H9 (cell line): ENCODE results near the gene IDH3B. TPM values are rescaled to one million over a fixed set of nuclear protein-coding genes. Genes with fewer than 3 reads are reported as not detected.
"Not testable (repeated sequence)": the region's sequence is repeated elsewhere in the genome, so short reads cannot be mapped to it uniquely, and the experiment has no call there.

Experiments used
- DNase-seq: peaks from one replicate; pipeline ENCODE4 v3.0.0-alpha.2; 2017
- H2AFZ ChIP-seq: one replicate; pipeline ENCODE4 v1.6.1; 2013; ENCODE audit warnings: mild to moderate bottlenecking, low read length, control low read depth, moderate library complexity
- H2AK5ac ChIP-seq: 2 replicates; pipeline ENCODE4 v1.6.1; 2013; ENCODE audit warnings: low read length, control low read depth, mixed read lengths; ENCODE audit not compliant: insufficient read length
- H2BK120ac ChIP-seq: one replicate; pipeline ENCODE4 v1.6.1; 2013; ENCODE audit warnings: low read depth, mild to moderate bottlenecking, low read length, control low read depth, inconsistent platforms; ENCODE audit not compliant: poor library complexity, severe bottlenecking
- H2BK12ac ChIP-seq: 2 replicates; pipeline ENCODE4 v1.6.1; 2013; ENCODE audit warnings: low read length, control low read depth, mixed read lengths, low read depth; ENCODE audit not compliant: insufficient read length
- H2BK15ac ChIP-seq: 2 replicates; pipeline ENCODE4 v1.6.1; 2013; ENCODE audit warnings: low read depth, low read length, control low read depth
- H2BK20ac ChIP-seq: one replicate; pipeline ENCODE4 v1.6.1; 2013; ENCODE audit warnings: low read depth, mild to moderate bottlenecking, low read length, control low read depth, inconsistent platforms; ENCODE audit not compliant: poor library complexity, severe bottlenecking
- H2BK5ac ChIP-seq: 2 replicates; pipeline ENCODE4 v1.6.1; 2013; ENCODE audit warnings: low read length, control low read depth, mixed read lengths; ENCODE audit not compliant: insufficient read length
- H3K14ac ChIP-seq: 2 replicates; pipeline ENCODE4 v1.6.1; 2013; ENCODE audit warnings: low read length, control low read depth; ENCODE audit not compliant: insufficient read depth
- H3K18ac ChIP-seq: 2 replicates; pipeline ENCODE4 v1.6.1; 2013; ENCODE audit warnings: low read depth, mild to moderate bottlenecking, mixed read lengths, low read length, control low read depth; ENCODE audit not compliant: insufficient read length
- H3K23ac ChIP-seq: 2 replicates; pipeline ENCODE4 v1.6.1; 2013; ENCODE audit warnings: low read length, control low read depth, mixed read lengths, low read depth; ENCODE audit not compliant: insufficient read length
- H3K23me2 ChIP-seq: 2 replicates; pipeline ENCODE4 v1.6.1; 2013; ENCODE audit warnings: low read depth, mild to moderate bottlenecking, mixed read lengths, low read length, control low read depth; ENCODE audit not compliant: insufficient read length, poor library complexity, severe bottlenecking
- H3K27ac ChIP-seq: 2 replicates; pipeline ENCODE4 v1.5.1; 2013; ENCODE audit warnings: low read length, control low read depth, mixed read lengths, low read depth; ENCODE audit not compliant: insufficient read length
- H3K27me3 ChIP-seq: 2 replicates; pipeline ENCODE4 v1.6.1; 2013; ENCODE audit warnings: low read length, control low read depth, inconsistent platforms; ENCODE audit not compliant: insufficient read depth
- H3K4ac ChIP-seq: 2 replicates; pipeline ENCODE4 v1.6.1; 2013; ENCODE audit warnings: low read depth, mild to moderate bottlenecking, control low read depth, inconsistent platforms, low read length, moderate library complexity
- H3K4me1 ChIP-seq: 2 replicates; pipeline ENCODE4 v1.6.1; 2013; ENCODE audit warnings: low read length, control low read depth, inconsistent platforms; ENCODE audit not compliant: insufficient read depth
- H3K4me2 ChIP-seq: 2 replicates; pipeline ENCODE4 v1.6.1; 2013; ENCODE audit warnings: low read length, control low read depth, mixed read lengths; ENCODE audit not compliant: insufficient read length, insufficient read depth
- H3K56ac ChIP-seq: 2 replicates; pipeline ENCODE4 v1.6.1; 2013; ENCODE audit warnings: low read depth, mild to moderate bottlenecking, mixed read lengths, low read length, control low read depth; ENCODE audit not compliant: insufficient read length
- H3K79me1 ChIP-seq: 2 replicates; pipeline ENCODE4 v1.6.1; 2013; ENCODE audit warnings: low read depth, mild to moderate bottlenecking, moderate library complexity, low read length, control low read depth, inconsistent platforms; ENCODE audit not compliant: insufficient read depth, poor library complexity, severe bottlenecking
- H3K79me2 ChIP-seq: 2 replicates; pipeline ENCODE4 v1.6.1; 2013; ENCODE audit warnings: low read length, control low read depth, inconsistent platforms; ENCODE audit not compliant: insufficient read depth
- H3K9ac ChIP-seq: 2 replicates; pipeline ENCODE4 v1.6.1; 2013; ENCODE audit warnings: low read length, control low read depth, mixed read lengths; ENCODE audit not compliant: insufficient read length; ENCODE audit errors: extremely low read depth
- H3K9me3 ChIP-seq: one replicate; pipeline ENCODE4 v1.6.1; 2013; ENCODE audit warnings: low read depth, low read length, inconsistent platforms; ENCODE audit not compliant: control insufficient read depth
- H3T11ph ChIP-seq: one replicate; pipeline ENCODE4 v1.6.1; 2013; ENCODE audit warnings: mild to moderate bottlenecking, low read length, control low read depth, inconsistent platforms
- H4K20me1 ChIP-seq: one replicate; pipeline ENCODE4 v1.6.1; 2013; ENCODE audit not compliant: control insufficient read depth, insufficient read length, insufficient read depth
- H4K5ac ChIP-seq: 2 replicates; pipeline ENCODE4 v1.6.1; 2013; ENCODE audit warnings: low read depth, mild to moderate bottlenecking, mixed read lengths, low read length, control low read depth; ENCODE audit not compliant: insufficient read length
- H4K8ac ChIP-seq: replicated peaks from 2 replicates; pipeline ENCODE4 v1.6.1; 2013; ENCODE audit warnings: low read length, control low read depth, mixed read lengths, low read depth; ENCODE audit not compliant: insufficient read length
- H4K91ac ChIP-seq: 2 replicates; pipeline ENCODE4 v1.6.1; 2013; ENCODE audit warnings: low read depth, mild to moderate bottlenecking, moderate library complexity, mixed read lengths, low read length, control low read depth; ENCODE audit not compliant: insufficient read length
- H3K27ac Mint-ChIP-seq, 3 experiments: 2 replicates in 2 of 3; 3 replicates in 1 of 3; pipeline ENCODE4 v1.8.0; 2020 to 2021; ENCODE audit warnings: mixed read lengths in 3 of 3, mild to moderate bottlenecking in 1 of 3, moderate library complexity in 1 of 3
- H3K27me3 Mint-ChIP-seq: 2 replicates; pipeline ENCODE4 v1.8.0; 2021; ENCODE audit warnings: low read depth, mild to moderate bottlenecking, moderate library complexity, mixed read lengths
- H3K36me3 Mint-ChIP-seq, 3 experiments: 2 replicates in 2 of 3; 3 replicates in 1 of 3; pipeline ENCODE4 v1.8.0; 2020 to 2021; ENCODE audit warnings: low read depth in 3 of 3, mixed read lengths in 3 of 3; ENCODE audit not compliant: insufficient read depth in 1 of 3
- H3K4me1 Mint-ChIP-seq, 2 experiments: 2 replicates each; pipeline ENCODE4 v1.8.0; 2020; ENCODE audit warnings: mixed read lengths in 2 of 2
- H3K4me3 Mint-ChIP-seq, 2 experiments: 2 replicates in 1 of 2; 3 replicates in 1 of 2; pipeline ENCODE4 v1.8.0; 2020 to 2021; ENCODE audit warnings: mild to moderate bottlenecking in 2 of 2, mixed read lengths in 2 of 2, moderate library complexity in 1 of 2
- H3K9me3 Mint-ChIP-seq, 2 experiments: 2 replicates in 1 of 2; 3 replicates in 1 of 2; pipeline ENCODE4 v1.8.0; 2020; ENCODE audit warnings: mild to moderate bottlenecking in 2 of 2, mixed read lengths in 2 of 2, moderate library complexity in 1 of 2
- CTCF ChIP-seq: fragments of 200-600 bp; sonication (generic); conservative IDR thresholded peaks from 3 replicates; pipeline ENCODE4 v1.8.0; 2021; ENCODE audit warnings: antibody characterized with exemption, mild to moderate bottlenecking
- WGBS: extraction: QIAGEN DNeasy Blood & Tissue Kit; methylation state at CpG from one replicate; pipeline ENCODE4 v1.1.7; 2013; ENCODE audit warnings: missing lambda C conversion rate, low lambda C conversion rate, mixed read lengths; ENCODE audit not compliant: insufficient read length; ENCODE audit errors: extremely low coverage; 5-methylcytosine and 5-hydroxymethylcytosine counted together
- total RNA-seq: library from RNA; stranded (reverse); gene quantifications from 2 replicates; pipeline ENCODE4 v1.2.1, GENCODE V29; 2021

Gene IDH3B
- total RNA-seq, 1 experiment from 2014 or later = 114 TPM

GRCh38 chr20:2696646-2697045, 32.6 kb upstream of the IDH3B start:
- no peak overlapping the region for H3K27ac Mint-ChIP-seq
- no peak overlapping the region for H3K18ac ChIP-seq
- no peaks in the 10 kb centered on the region for H3K79me2 ChIP-seq
- no CpG with 5 or more reads among the region's 9 CpGs for WGBS
- H4K8ac ChIP-seq = no peak overlapping the region
- peaks cover 2 to 3% of the 10 kb centered on the region in 2 experiments for H3K9me3 Mint-ChIP-seq
- no peak overlapping the region for H4K91ac ChIP-seq
- H3K14ac ChIP-seq = no peak overlapping the region; the same call in 1 of the 2 replicates
- H3K36me3 Mint-ChIP-seq = peaks cover 0 to 5% (median 0%) of the 10 kb centered on the region in 3 experiments; a peak in 1 of 7 replicates
- H3K23ac ChIP-seq = no peak overlapping the region
- H3K79me1 ChIP-seq = no peaks in the 10 kb centered on the region
- no peak overlapping the region for H4K5ac ChIP-seq
- no peak overlapping the region for H2AK5ac ChIP-seq
- no peaks in the 10 kb centered on the region for H3K23me2 ChIP-seq
- no peak overlapping the region for H2BK15ac ChIP-seq
- no peak overlapping the region for H3K27ac ChIP-seq
- H3K4me1 ChIP-seq = no peaks in the 10 kb centered on the region; the same call in 1 of the 2 replicates
- peaks cover 38% of the 10 kb centered on the region for H3K27me3 ChIP-seq
- H4K20me1 ChIP-seq = no peaks in the 10 kb centered on the region
- no peak overlapping the region for H3T11ph ChIP-seq
- DNase-seq = no peak
- H3K4me2 ChIP-seq = no peak overlapping the region
- no peak overlapping the region for H3K4ac ChIP-seq
- H3K4me1 Mint-ChIP-seq = peaks cover 29 to 50% of the 10 kb centered on the region in 2 experiments
- TF ChIP-seq CTCF = no peak
- no peak overlapping the region for H2BK20ac ChIP-seq
- no peak overlapping the region for H3K4me3 Mint-ChIP-seq
- H2AFZ ChIP-seq = no peak overlapping the region
- no peaks in the 10 kb centered on the region for H3K9me3 ChIP-seq
- no peak overlapping the region for H2BK12ac ChIP-seq
- H3K9ac ChIP-seq = no peak overlapping the region
- no peak overlapping the region for H2BK120ac ChIP-seq
- H3K27me3 Mint-ChIP-seq = peaks cover 86% of the 10 kb centered on the region
- H3K56ac ChIP-seq = no peak overlapping the region
- no peak overlapping the region for H2BK5ac ChIP-seq

GRCh38 chr20:2695984-2696525, 32.0 kb upstream of the IDH3B start:
- not testable (repeated sequence) for H3K9me3 ChIP-seq, H3K9me3 Mint-ChIP-seq, DNase-seq, H4K8ac ChIP-seq, H2AK5ac ChIP-seq, H2BK120ac ChIP-seq, H3K27ac ChIP-seq, H3K4ac ChIP-seq, H3K18ac ChIP-seq, H2BK20ac ChIP-seq, H2AFZ ChIP-seq, H4K91ac ChIP-seq, H3K14ac ChIP-seq, H4K5ac ChIP-seq, H4K20me1 ChIP-seq, H3K4me2 ChIP-seq, H2BK12ac ChIP-seq, H3K56ac ChIP-seq, H3K4me1 ChIP-seq, H3K23me2 ChIP-seq, H2BK15ac ChIP-seq, H3K79me2 ChIP-seq, H2BK5ac ChIP-seq, H3K36me3 Mint-ChIP-seq, H3K27ac Mint-ChIP-seq, H3K79me1 ChIP-seq, H3K23ac ChIP-seq, H3T11ph ChIP-seq, H3K9ac ChIP-seq
- H3K27me3 ChIP-seq = peaks cover 43% of the 10 kb centered on the region
- peak overlapping the region in 1 of 2 experiments; percentile 3; a peak in 1 of 5 replicates for H3K4me3 Mint-ChIP-seq
- WGBS = no CpG with 5 or more reads among the region's 12 CpGs
- H3K27me3 Mint-ChIP-seq = peaks cover 87% of the 10 kb centered on the region
- H3K4me1 Mint-ChIP-seq = peaks cover 25 to 49% of the 10 kb centered on the region in 2 experiments
